Stimulated activated CD8-positive, alpha-beta memory T cell treated with anti-CD3 and anti-CD28 coated beads, Interleukin-15, amount 100 ng/mL, for 1 hour (primary cell): ENCODE data around the gene PPP1R2.
A peak's percentile ranks its signal among the peaks of the same experiment; 100 is the strongest.

Source experiments
- DNase-seq: peaks from one replicate; pipeline ENCODE4 v3.0.0-alpha.2; 2020; ENCODE audit warnings: low read depth

PPP1R2 gene

DNA sequence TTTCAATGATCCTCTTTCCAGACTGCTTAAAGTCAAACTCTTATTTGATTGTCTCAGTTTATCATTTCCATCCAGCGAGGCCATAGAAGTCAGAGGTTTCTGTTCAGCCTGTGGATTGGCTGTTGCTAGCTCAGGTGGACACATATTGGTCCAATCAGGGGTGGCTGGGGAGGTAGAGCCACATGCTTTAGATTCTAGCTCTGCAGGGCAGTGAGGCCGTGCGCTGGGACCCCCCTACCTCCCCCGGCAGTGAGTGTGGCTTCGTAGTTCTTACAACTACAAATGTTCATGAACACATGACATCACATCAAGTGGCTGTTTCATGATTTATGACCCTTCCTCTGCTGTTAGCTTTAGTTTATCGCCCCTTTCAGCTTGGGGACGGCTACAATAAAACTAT lies 22.6 kb upstream of the PPP1R2 start:
- DNase-seq, result no peak

- no peak for DNase-seq
Observed at GRCh38 chr3:195563317-195563716, 20.2 kb upstream of the PPP1R2 start.

DNA sequence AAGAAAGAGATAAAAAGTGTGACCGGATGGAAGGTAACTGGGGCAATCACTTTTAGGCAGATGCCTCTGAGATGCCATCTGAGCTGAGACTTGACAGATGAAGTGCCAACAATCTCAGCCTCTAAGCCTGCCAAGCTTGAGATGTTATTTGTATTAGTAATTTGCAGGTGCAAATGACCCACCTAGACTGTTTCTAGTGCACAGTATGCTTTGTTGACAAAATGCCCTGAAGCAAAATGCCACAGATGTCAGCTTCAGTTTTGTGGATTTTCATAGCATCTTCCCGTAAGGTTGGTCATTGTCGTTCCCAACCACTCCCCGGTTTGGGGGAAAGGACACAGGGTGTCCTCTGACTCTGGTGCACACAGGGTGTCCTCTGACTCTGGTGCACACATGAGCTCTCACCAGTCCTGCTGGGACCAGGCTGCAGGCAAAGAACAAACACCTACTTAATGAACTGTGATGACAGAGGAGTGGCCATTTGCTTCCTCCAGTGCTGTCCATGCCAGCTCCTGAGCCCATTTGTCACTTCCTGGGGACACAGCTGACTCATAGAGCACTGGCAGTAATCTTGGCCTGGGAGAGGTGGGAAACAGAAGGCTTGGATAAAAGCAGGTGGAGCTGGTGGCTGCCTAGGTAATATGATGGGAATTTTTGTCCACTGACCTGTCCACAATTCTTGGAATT lies 16.7 kb upstream of the PPP1R2 start:
- no peak for DNase-seq

- no peak for DNase-seq
Observed at GRCh38 chr3:195558602-195559001, 15.5 kb upstream of the PPP1R2 start.

GRCh38 chr3:195557322-195557721 lies 14.2 kb upstream of the PPP1R2 start:
- no peak for DNase-seq

GRCh38 chr3:195556390-195556789 lies 13.3 kb upstream of the PPP1R2 start:
- no peak for DNase-seq

- no peak for DNase-seq
Observed at GRCh38 chr3:195555110-195555509, 12.0 kb upstream of the PPP1R2 start.

DNA sequence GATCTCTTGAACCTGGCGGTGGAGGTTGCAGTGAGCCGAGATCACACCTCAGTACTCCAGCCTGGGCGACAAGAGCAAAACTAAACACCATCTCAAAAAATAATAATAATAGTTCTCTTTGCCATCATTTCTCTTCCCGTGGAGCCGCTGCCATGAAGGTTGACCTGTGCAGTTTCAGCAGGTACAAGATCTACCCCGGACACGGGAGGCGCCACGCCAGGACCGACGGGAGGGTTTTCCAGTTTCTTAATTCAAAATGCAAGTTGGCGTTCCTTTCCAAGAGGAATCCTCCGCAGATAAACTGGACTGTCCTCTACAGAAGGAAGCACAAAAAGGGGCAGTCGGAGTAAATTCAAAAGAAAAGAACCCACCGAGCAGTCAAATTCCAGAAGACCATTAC lies 11.3 kb upstream of the PPP1R2 start:
- no peak for DNase-seq

DNA sequence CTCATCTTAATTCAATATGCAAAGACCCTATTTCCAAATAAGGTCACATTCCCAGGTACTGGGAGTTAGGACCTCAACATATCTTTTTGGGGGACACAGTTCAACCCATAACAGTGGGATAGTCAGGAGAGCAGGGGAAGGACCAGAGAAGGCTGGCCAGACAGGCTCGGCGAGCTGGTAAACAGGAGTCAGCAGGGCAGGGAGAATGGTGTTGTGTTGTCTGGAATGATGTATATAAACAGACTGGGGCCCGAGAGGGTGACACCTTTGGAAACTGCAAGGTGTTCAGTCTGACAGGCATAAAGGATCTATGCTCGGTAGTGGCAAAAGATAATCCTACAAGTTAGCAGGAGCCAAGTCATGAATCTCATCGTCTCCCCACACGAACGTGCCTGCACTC lies 10.1 kb upstream of the PPP1R2 start:
- no peak for DNase-seq

DNA sequence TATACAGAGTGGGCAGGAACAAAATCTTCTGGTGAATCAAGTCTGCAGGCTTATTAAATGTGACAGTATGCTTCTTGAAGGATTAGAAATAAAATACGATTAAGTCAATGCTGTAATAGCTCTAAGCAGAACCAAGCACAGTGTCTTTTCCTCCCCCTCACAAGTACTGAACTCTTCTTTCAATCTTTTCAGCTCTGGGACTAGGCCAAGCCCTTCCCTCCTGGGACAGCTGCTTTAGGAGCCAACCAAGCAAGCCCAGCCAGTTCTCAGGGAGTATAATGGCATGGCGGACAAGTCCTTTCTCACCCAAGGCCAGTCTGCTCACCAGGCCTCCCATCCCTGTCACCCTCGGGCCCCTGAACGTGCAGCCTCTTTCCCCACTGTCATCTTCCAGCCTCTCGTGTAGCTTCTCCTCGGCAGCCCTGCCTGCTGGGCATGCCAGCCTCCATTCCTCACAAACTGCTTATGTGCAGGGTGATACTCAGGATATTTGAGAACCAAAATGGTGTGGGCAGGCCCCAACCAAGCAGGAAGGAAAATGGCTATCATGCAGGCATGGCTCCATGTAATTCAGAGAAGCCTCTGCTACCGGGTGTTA lies 8.4 kb upstream of the PPP1R2 start:
- no peak for DNase-seq

DNA sequence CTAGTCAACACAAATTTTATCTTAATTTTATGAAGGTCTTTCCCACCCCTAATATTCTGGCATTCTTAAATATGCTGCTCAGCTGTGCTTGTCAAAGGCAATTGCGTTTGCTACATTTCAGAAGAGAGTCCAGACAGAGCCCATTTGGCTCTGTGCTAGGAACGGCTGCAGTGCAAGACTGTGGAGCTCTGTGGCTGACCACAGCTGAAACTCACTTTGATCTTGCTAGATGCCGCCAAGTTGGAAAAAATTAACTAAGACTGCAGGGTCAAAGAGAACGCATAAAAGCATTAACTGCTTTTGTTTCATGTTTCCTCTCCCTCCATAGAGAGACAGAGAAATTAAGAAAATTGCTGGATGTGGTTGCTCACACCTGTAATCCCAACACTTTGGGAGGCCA lies 7.6 kb upstream of the PPP1R2 start:
- DNase-seq, result no peak

GRCh38 chr3:195549931-195550519 lies 6.9 kb upstream of the PPP1R2 start:
- DNase-seq, result peak; percentile 54

GRCh38 chr3:195548987-195549386 lies 5.9 kb upstream of the PPP1R2 start:
- no peak for DNase-seq

DNA sequence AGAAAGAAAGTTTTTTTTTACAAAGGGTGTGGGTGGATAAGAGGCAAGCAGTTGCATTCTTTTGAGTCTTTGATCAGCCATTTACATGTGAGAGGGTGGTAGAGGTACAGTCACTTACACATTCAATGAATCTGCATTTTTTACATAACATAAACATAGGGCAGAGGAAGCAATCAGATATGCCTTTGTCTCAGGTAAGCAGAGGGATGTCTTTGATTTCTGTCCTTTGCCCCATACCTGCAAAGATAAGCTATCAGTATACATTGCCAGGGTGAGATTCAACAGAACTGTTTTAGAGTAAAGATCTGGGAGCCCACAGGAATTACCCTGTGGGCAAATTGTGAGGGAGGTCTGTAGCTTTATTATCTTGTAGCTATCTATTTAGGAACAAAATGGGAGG lies 5.4 kb upstream of the PPP1R2 start:
- DNase-seq, result no peak

DNA sequence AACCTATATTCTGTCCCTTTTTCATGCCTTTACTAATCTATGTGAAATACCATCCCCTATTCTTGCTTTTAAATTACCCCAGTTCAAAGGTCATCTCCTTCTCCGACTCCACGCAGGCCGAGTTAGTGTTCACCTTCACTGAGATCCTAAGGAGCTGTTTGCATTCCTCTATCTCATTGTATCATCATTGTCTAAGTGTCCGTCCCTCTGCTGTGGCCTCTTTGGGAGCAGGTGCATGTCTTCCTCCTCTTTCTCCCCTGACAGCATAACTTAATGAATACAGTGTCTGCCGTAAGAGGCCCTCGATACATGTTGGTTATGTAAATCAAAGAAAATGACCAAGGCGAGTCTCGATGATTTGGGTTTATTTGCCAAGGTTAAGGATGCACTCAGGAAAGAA lies 4.9 kb upstream of the PPP1R2 start:
- no peak for DNase-seq

- no peak for DNase-seq
Observed at GRCh38 chr3:195546130-195546560, 3.0 kb upstream of the PPP1R2 start.

GRCh38 chr3:195544634-195545033 lies 1.5 kb upstream of the PPP1R2 start:
- DNase-seq, result no peak

- DNase-seq, result no peak
Observed at GRCh38 chr3:195544230-195544536, 1.1 kb upstream of the PPP1R2 start.

- no peak for DNase-seq
Observed at GRCh38 chr3:195543500-195544229, 540 bp upstream of the PPP1R2 start.

DNA sequence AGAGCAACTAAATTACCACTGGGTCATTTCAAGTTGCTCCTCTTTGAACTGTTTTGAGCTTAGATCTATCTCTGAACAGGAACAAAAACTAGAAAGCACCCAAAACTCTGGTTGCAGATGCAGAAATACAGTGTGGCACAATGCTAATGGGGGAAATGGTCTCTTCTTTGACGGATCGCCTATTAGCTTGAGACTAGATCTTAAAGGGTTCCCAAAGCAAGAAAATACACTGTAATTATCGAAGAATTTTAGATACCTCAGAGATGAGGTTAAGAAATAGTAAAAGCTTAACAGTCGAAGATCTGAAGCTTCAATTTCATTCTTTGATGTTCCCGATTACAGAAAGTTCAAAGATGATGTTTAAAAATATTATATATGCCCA lies 818 bp downstream of the PPP1R2 start:
- no peak for DNase-seq

GRCh38 chr3:195540511-195540910 lies 2.6 kb downstream of the PPP1R2 start:
- DNase-seq, result no peak

GRCh38 chr3:195540027-195540426 lies 3.1 kb downstream of the PPP1R2 start:
- no peak for DNase-seq

DNA sequence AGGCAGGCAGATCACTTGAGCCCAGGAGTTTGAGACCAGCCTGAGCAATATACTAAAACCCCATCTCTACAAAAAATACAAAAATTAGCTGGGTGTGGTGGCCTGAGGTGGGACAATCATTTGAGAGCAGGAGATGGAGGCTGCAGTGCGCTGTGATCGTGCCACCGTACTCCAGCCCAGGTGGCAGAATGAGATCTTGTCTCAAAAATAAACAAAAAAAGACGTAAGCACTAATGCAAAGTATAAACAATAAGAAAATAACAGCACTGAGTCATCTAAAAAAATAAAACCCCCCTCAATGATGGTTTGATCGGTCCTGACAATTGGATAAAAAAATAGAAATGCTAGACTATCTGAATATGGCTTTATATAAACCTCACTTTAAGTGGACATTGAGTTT lies 3.6 kb downstream of the PPP1R2 start:
- no peak for DNase-seq
